ENCODE results near the gene HMOX2. TPM values are rescaled to one million over a fixed set of nuclear protein-coding genes. Genes with fewer than 3 reads are reported as not detected.

HMOX2 gene
- total and polyA plus RNA-seq, 4 donors: 37.6 to 57.8 (median 51.3) TPM

GRCh38 chr16:4495766-4496165 is 19.6 kb downstream of the HMOX2 start:
- peaks cover 0 to 8% (median 5%) of the 10 kb centered on the region in 4 donors for H3K36me3 ChIP-seq (ENCODE audit: control insufficient read depth in 4 of 4, insufficient read depth in 4 of 4, low read length in 4 of 4)
- H3K4me1 ChIP-seq (ENCODE audit: control insufficient read depth in 5 of 5, insufficient read depth in 5 of 5, low read length in 5 of 5): peaks cover 0 to 29% (median 5%) of the 10 kb centered on the region in 5 donors
- ATAC-seq (ENCODE audit: insufficient read depth, low FRiP score) (no peak), DNase-seq (no peak)
- H3K9ac ChIP-seq (ENCODE audit: insufficient read depth in 1 of 2, low read length in 2 of 2): no peak overlapping the region
- H3K27ac ChIP-seq (ENCODE audit: low read depth in 1 of 2, low read length in 1 of 2): peak overlapping the region in 1 of 2 donors; percentile 37
- no peak overlapping the region for H3K4me3 ChIP-seq
- H3K9me3 ChIP-seq (ENCODE audit: control insufficient read depth in 4 of 4, insufficient read depth in 3 of 4, low read length in 3 of 4): no peaks in the 10 kb centered on the region
- WGBS, 2 donors: 99 to 100% methylated on average over 2 of the region's 2 CpGs
- H3K27me3 ChIP-seq (ENCODE audit: control insufficient read depth in 3 of 3, insufficient read depth in 3 of 3, low read length in 2 of 3): no peaks in the 10 kb centered on the region
- TF ChIP-seq, protein P1, sequence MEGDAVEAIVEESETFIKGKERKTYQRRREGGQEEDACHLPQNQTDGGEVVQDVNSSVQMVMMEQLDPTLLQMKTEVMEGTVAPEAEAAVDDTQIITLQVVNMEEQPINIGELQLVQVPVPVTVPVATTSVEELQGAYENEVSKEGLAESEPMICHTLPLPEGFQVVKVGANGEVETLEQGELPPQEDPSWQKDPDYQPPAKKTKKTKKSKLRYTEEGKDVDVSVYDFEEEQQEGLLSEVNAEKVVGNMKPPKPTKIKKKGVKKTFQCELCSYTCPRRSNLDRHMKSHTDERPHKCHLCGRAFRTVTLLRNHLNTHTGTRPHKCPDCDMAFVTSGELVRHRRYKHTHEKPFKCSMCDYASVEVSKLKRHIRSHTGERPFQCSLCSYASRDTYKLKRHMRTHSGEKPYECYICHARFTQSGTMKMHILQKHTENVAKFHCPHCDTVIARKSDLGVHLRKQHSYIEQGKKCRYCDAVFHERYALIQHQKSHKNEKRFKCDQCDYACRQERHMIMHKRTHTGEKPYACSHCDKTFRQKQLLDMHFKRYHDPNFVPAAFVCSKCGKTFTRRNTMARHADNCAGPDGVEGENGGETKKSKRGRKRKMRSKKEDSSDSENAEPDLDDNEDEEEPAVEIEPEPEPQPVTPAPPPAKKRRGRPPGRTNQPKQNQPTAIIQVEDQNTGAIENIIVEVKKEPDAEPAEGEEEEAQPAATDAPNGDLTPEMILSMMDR (IDR thresholded peaks at IDR 0.05; ENCODE audit: control extremely low read depth, extremely low read depth): no peak

DNA sequence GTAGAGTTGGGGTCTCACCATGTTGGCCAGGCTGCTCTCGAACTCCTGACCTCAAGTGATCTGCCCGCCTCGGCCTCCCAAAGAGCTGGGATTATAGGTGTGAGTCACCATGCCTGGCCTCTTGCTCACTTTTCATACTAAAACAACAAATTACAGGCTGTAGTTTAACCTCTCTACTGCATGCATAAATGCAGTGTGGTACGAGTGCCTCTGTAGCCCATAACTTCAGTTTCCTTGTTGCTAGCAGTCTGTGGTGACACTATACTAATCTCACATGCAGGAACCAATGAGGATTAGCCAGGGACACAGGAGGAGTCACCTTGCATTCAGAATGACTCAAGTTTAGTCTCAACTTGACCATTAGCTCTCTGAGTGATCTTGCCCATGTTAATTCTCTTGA is 20.1 kb downstream of the HMOX2 start:
- no peak overlapping the region for H3K9ac ChIP-seq (ENCODE audit: insufficient read depth in 1 of 2, low read length in 2 of 2)
- H3K27ac ChIP-seq (ENCODE audit: low read depth in 1 of 2, low read length in 1 of 2): peak overlapping the region in 1 of 2 donors; percentile 37
- 94 to 100% methylated on average over 4 of the region's 4 CpGs for WGBS, 2 donors
- peaks cover 0 to 8% (median 4%) of the 10 kb centered on the region in 4 donors for H3K36me3 ChIP-seq (ENCODE audit: control insufficient read depth in 4 of 4, insufficient read depth in 4 of 4, low read length in 4 of 4)
- H3K4me1 ChIP-seq (ENCODE audit: control insufficient read depth in 5 of 5, insufficient read depth in 5 of 5, low read length in 5 of 5): peaks cover 0 to 34% (median 7%) of the 10 kb centered on the region in 5 donors
- no peak overlapping the region for H3K4me3 ChIP-seq
- DNase-seq (no peak), ATAC-seq (ENCODE audit: insufficient read depth, low FRiP score) (no peak)
- no peaks in the 10 kb centered on the region for H3K9me3 ChIP-seq (ENCODE audit: control insufficient read depth in 4 of 4, insufficient read depth in 3 of 4, low read length in 3 of 4)
- TF ChIP-seq, protein P1 (IDR thresholded peaks at IDR 0.05; ENCODE audit: control extremely low read depth, extremely low read depth): no peak
- no peaks in the 10 kb centered on the region for H3K27me3 ChIP-seq (ENCODE audit: control insufficient read depth in 3 of 3, insufficient read depth in 3 of 3, low read length in 2 of 3)

- TF ChIP-seq, protein P1 (IDR thresholded peaks at IDR 0.05; ENCODE audit: control extremely low read depth, extremely low read depth): no peak
- Histone ChIP-seq H3K4me1 (ENCODE audit: control insufficient read depth in 5 of 5, insufficient read depth in 5 of 5, low read length in 5 of 5) (peaks cover 0 to 38% (median 7%) of the 10 kb centered on the region in 5 donors), H3K4me3 (no peak overlapping the region), H3K9me3 (ENCODE audit: control insufficient read depth in 4 of 4, insufficient read depth in 3 of 4, low read length in 3 of 4) (no peaks in the 10 kb centered on the region), H3K27me3 (ENCODE audit: control insufficient read depth in 3 of 3, insufficient read depth in 3 of 3, low read length in 2 of 3) (no peaks in the 10 kb centered on the region), H3K36me3 (ENCODE audit: control insufficient read depth in 4 of 4, insufficient read depth in 4 of 4, low read length in 4 of 4) (peaks cover 0 to 8% (median 4%) of the 10 kb centered on the region in 4 donors), H3K27ac (ENCODE audit: low read depth in 1 of 2, low read length in 1 of 2) (peak overlapping the region in 1 of 2 donors; percentile 24), H3K9ac (ENCODE audit: insufficient read depth in 1 of 2, low read length in 2 of 2) (no peak overlapping the region)
- DNase-seq: no peak
- no peak for ATAC-seq (ENCODE audit: insufficient read depth, low FRiP score)
- WGBS, 2 donors: 83 to 90% methylated on average over 8 of the region's 8 CpGs
Observed at GRCh38 chr16:4498546-4499195, 22.5 kb downstream of the HMOX2 start.
